ENCODE data around the gene CNPY1. TPM values are rescaled to one million over a fixed set of nuclear protein-coding genes. Genes with fewer than 3 reads are reported as not detected.

CNPY1 gene
- total RNA-seq, 4 donors from 2014 or later, result not detected

DNA sequence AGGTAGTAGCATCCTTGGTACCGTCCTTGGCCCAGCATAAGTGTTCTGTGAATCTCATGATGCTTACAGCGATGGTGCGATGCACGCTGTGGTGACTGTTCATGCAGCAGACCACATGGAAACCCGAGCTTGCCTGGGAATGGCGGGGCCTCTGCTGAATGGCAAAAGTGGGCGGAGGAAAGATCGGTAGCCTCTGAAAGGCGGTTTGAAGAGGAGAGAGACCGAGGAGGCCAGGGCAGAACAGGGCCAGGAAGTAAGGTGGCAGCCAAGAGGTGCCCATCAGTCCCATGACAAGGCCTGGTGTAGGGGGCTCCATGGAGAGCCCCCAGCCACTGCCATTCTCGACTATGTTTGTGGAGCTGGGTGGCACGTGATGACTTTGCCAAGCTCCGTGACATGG, 33.2 kb upstream of the CNPY1 start:
- intact Hi-C loops (cut with DNase I), result no loop called here
- DNase-seq (ENCODE audit: extremely low spot score), result no peak
- H3K4me3 ChIP-seq, result no peak overlapping the region
- 84% methylated on average over 12 of the region's 13 CpGs for WGBS
- no peak overlapping the region for H3K27ac ChIP-seq (replicated peaks in 1 of 4)
- peaks cover 0 to 43% (median 0%) of the 10 kb centered on the region in 4 donors for H3K27me3 ChIP-seq
- H3K4me1 ChIP-seq, result peaks cover 0 to 3% (median under 1%) of the 10 kb centered on the region in 4 donors
- TF ChIP-seq EP300 (IDR thresholded peaks at IDR 0.05), result no peak
- TF ChIP-seq POLR2A (IDR thresholded peaks at IDR 0.05; ENCODE audit: low read depth), result no peak
- TF ChIP-seq, protein P1, sequence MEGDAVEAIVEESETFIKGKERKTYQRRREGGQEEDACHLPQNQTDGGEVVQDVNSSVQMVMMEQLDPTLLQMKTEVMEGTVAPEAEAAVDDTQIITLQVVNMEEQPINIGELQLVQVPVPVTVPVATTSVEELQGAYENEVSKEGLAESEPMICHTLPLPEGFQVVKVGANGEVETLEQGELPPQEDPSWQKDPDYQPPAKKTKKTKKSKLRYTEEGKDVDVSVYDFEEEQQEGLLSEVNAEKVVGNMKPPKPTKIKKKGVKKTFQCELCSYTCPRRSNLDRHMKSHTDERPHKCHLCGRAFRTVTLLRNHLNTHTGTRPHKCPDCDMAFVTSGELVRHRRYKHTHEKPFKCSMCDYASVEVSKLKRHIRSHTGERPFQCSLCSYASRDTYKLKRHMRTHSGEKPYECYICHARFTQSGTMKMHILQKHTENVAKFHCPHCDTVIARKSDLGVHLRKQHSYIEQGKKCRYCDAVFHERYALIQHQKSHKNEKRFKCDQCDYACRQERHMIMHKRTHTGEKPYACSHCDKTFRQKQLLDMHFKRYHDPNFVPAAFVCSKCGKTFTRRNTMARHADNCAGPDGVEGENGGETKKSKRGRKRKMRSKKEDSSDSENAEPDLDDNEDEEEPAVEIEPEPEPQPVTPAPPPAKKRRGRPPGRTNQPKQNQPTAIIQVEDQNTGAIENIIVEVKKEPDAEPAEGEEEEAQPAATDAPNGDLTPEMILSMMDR (IDR thresholded peaks at IDR 0.05), result no peak
- TF ChIP-seq POLR2AphosphoS5 (IDR thresholded peaks at IDR 0.05), result no peak
- no peaks in the 10 kb centered on the region for H3K36me3 ChIP-seq
- no peaks in the 10 kb centered on the region for H3K9me3 ChIP-seq

DNA sequence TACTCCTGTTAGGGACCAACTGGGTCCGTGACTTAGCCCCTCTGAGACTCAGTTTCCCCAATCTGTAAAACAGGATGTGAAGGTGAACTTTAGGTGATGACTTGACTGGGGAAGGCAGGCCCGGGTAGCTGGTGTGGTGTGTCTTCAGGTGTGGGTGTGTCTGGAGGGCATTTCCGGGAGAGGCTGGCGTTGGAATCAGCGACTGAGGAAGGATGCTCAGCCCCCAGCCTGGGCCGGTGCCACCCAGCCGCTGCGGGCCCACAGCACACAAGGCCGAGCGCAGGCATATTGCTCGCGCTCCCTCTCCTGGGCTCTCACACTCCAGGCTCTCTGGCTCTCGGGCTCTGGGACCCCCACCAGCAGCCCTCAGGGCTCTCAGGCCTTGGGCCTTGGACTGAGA, 31.7 kb upstream of the CNPY1 start:
- no peaks in the 10 kb centered on the region for H3K9me3 ChIP-seq
- no peaks in the 10 kb centered on the region for H3K4me1 ChIP-seq
- H3K27me3 ChIP-seq, result peaks cover 0 to 33% (median 0%) of the 10 kb centered on the region in 4 donors
- no peak for DNase-seq (ENCODE audit: extremely low spot score)
- no peak overlapping the region for H3K27ac ChIP-seq (replicated peaks in 1 of 4)
- intact Hi-C loops (cut with DNase I), result no loop called here
- TF ChIP-seq POLR2A (IDR thresholded peaks at IDR 0.05; ENCODE audit: low read depth), result no peak
- TF ChIP-seq POLR2AphosphoS5 (IDR thresholded peaks at IDR 0.05), result no peak
- TF ChIP-seq, protein P1 (IDR thresholded peaks at IDR 0.05), result no peak
- no peaks in the 10 kb centered on the region for H3K36me3 ChIP-seq
- H3K4me3 ChIP-seq, result no peak overlapping the region
- 90% methylated on average over 11 of the region's 13 CpGs for WGBS

DNA sequence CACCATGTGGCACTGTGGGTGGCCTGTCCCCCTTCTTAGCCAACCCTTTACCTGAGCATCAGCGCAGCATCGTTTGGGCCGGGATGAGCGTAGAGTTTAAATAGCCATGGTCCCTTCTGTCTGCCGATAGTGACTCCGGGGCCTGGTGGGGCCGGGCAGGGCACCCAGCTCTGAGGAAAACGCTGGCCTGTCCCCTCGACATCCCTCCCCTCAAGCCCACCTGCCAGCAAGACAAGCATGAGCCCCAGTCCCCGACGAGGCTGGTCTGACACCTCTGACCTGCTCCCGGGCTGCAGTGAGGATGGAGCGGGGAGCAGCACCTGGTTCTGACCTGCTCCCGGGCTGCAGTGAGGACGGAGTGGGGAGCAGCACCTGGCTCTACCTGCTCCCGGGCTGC, 31.1 kb upstream of the CNPY1 start:
- H3K36me3 ChIP-seq, result no peaks in the 10 kb centered on the region
- no peaks in the 10 kb centered on the region for H3K9me3 ChIP-seq
- no peaks in the 10 kb centered on the region for H3K4me1 ChIP-seq
- H3K27me3 ChIP-seq, result peaks cover 0 to 38% (median 0%) of the 10 kb centered on the region in 4 donors
- TF ChIP-seq, protein P1 (IDR thresholded peaks at IDR 0.05), result no peak
- TF ChIP-seq POLR2AphosphoS5 (IDR thresholded peaks at IDR 0.05) (no peak), EP300 (IDR thresholded peaks at IDR 0.05) (no peak), POLR2A (IDR thresholded peaks at IDR 0.05; ENCODE audit: low read depth) (no peak)
- H3K27ac ChIP-seq (replicated peaks in 1 of 4), result no peak overlapping the region
- intact Hi-C loops (cut with DNase I), result no loop called here
- DNase-seq (ENCODE audit: extremely low spot score), result no peak
- no peak overlapping the region for H3K4me3 ChIP-seq
- WGBS, result 78% methylated on average over 8 of the region's 16 CpGs

DNA sequence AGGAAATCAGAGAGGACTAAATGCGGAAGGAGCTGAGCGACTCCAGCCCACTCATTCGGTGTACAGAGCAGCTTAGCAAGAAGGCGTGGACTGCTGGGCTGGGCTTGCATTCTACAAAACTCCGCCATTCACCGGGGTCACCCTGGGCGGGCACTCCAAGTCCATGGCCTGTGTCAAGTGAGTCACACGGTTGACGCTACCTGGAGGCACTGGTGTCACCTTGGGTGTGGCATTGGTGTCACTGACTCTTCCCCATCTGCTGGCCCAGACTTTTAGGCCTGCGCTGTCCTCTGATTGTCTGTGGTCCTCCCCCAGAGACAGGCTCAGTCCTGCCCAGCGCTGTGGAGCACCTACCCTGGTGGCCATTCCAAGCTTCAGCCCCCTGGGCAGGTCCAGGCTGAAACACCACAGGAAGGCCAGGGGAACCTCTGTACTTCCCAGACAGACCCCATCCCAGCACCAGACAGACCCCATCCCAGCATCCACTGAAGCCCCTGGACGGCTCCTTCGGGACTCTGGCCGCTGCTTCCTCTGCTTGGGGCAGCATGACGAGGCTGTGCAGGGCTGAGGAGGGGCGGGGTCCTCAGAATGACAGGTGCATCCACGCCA, 30.6 kb upstream of the CNPY1 start:
- Histone ChIP-seq H3K4me3 (no peak overlapping the region), H3K27ac (replicated peaks in 1 of 4) (no peak overlapping the region), H3K9me3 (no peaks in the 10 kb centered on the region), H3K36me3 (no peaks in the 10 kb centered on the region), H3K27me3 (peaks cover 0 to 43% (median 0%) of the 10 kb centered on the region in 4 donors), H3K4me1 (no peaks in the 10 kb centered on the region)
- intact Hi-C loops (cut with DNase I), result no loop called here
- WGBS, result 88% methylated on average over 17 of the region's 17 CpGs
- DNase-seq (ENCODE audit: extremely low spot score), result no peak
- TF ChIP-seq EP300 (IDR thresholded peaks at IDR 0.05), result no peak
- TF ChIP-seq, protein P1 (IDR thresholded peaks at IDR 0.05), result no peak
- TF ChIP-seq POLR2AphosphoS5 (IDR thresholded peaks at IDR 0.05), result no peak
- TF ChIP-seq POLR2A (IDR thresholded peaks at IDR 0.05; ENCODE audit: low read depth), result no peak

DNA sequence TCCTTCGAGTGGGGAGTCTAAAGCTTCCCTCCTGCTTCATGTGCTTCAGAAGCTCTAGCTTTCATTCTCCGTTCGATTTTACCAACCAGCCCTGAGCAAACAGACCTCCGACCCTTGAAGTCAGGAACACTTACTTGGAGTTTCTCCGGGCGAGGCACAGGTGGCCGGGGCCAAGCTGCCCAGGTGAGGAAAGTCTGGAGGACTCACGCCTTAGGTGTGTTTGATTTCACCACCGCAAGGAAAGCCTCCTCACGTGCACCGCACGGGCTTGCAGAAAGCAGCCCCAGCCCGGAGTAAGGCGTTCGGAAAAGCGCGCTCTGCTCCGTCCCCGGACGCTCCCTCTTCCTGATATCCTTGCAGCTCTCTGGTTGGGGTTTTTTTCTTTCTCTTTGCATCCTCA, 30.1 kb upstream of the CNPY1 start:
- Histone ChIP-seq H3K4me1 (no peaks in the 10 kb centered on the region), H3K27ac (replicated peaks in 1 of 4) (no peak overlapping the region), H3K27me3 (peaks cover 0 to 48% (median 0%) of the 10 kb centered on the region in 4 donors), H3K36me3 (no peaks in the 10 kb centered on the region), H3K4me3 (no peak overlapping the region), H3K9me3 (no peaks in the 10 kb centered on the region)
- no peak for DNase-seq (ENCODE audit: extremely low spot score)
- TF ChIP-seq, protein P1 (IDR thresholded peaks at IDR 0.05), result no peak
- TF ChIP-seq EP300 (IDR thresholded peaks at IDR 0.05), result no peak
- WGBS, result 80% methylated on average over 20 of the region's 20 CpGs
- intact Hi-C loops (cut with DNase I), result no loop called here
